Embryonic facial prominence (tissue), 1 donor: Measurements from ENCODE around the gene CCL17.

Source experiments
- DNase-seq: peaks from one replicate; pipeline ENCODE4 v3.0.0-alpha.2; 2016; ENCODE audit errors: extremely low spot score

The CCL17 gene

GRCh38 chr16:57377080-57377841 lies 27.3 kb upstream of the CCL17 start:
- DNase-seq: no peak

GRCh38 chr16:57379579-57379978 lies 25.0 kb upstream of the CCL17 start:
- DNase-seq: no peak

GRCh38 chr16:57380671-57381462 lies 23.7 kb upstream of the CCL17 start:
- no peak for DNase-seq

GRCh38 chr16:57381791-57382534 lies 22.6 kb upstream of the CCL17 start:
- no peak for DNase-seq

GRCh38 chr16:57382535-57383275 lies 21.9 kb upstream of the CCL17 start:
- DNase-seq: no peak

- no peak for DNase-seq
These were observed 21.0 kb upstream of the CCL17 start for GRCh38 chr16:57383276-57384247.

GRCh38 chr16:57384248-57385070 lies 20.1 kb upstream of the CCL17 start:
- DNase-seq: no peak

GRCh38 chr16:57385083-57385482 lies 19.5 kb upstream of the CCL17 start:
- no peak for DNase-seq

- no peak for DNase-seq
These were observed 18.1 kb upstream of the CCL17 start for GRCh38 chr16:57386381-57386951.

- no peak for DNase-seq
These were observed 16.8 kb upstream of the CCL17 start for GRCh38 chr16:57387598-57388354.

- DNase-seq: no peak
These were observed 16.0 kb upstream of the CCL17 start for GRCh38 chr16:57388359-57389086.

GRCh38 chr16:57389087-57389468 lies 15.5 kb upstream of the CCL17 start:
- DNase-seq: no peak

GRCh38 chr16:57390636-57391295 lies 13.8 kb upstream of the CCL17 start:
- no peak for DNase-seq

GRCh38 chr16:57391300-57391699 lies 13.3 kb upstream of the CCL17 start:
- no peak for DNase-seq

GRCh38 chr16:57391708-57392107 lies 12.9 kb upstream of the CCL17 start:
- DNase-seq: no peak

- DNase-seq: no peak
These were observed 11.9 kb upstream of the CCL17 start for GRCh38 chr16:57392694-57393093.

- no peak for DNase-seq
These were observed 10.1 kb upstream of the CCL17 start for GRCh38 chr16:57394444-57394843.
